Ishikawa (cell line): ENCODE data around the gene ABCG1.

Experiments
- CEBPB ChIP-seq: IDR thresholded peaks from 2 replicates; pipeline ENCODE4 v1.6.1; 2012
- CREB1 ChIP-seq: IDR thresholded peaks from 2 replicates; pipeline ENCODE4 v1.6.1; 2012; ENCODE audit warnings: low read depth
- EGR1 ChIP-seq: IDR thresholded peaks from 2 replicates; pipeline ENCODE4 v1.6.1; 2012
- EP300 ChIP-seq: IDR thresholded peaks from 2 replicates; pipeline ENCODE4 v1.6.1; 2012; ENCODE audit warnings: borderline replicate concordance
- FOXM1 ChIP-seq: IDR thresholded peaks from 2 replicates; pipeline ENCODE4 v1.6.1; 2012; ENCODE audit warnings: low read depth, borderline replicate concordance
- MAX ChIP-seq: IDR thresholded peaks from 2 replicates; pipeline ENCODE4 v1.6.1; 2012
- TAF1 ChIP-seq: IDR thresholded peaks from 2 replicates; pipeline ENCODE4 v1.6.1; 2012; ENCODE audit warnings: low read depth, mild to moderate bottlenecking
- YY1 ChIP-seq: IDR thresholded peaks from 2 replicates; pipeline ENCODE4 v1.6.1; 2012; ENCODE audit warnings: low read depth
- TF ChIP-seq, protein P1 (sequence below): IDR thresholded peaks from 2 replicates; pipeline ENCODE4 v1.6.1; 2012; ENCODE audit warnings: low read depth, mild to moderate bottlenecking

DNA sequence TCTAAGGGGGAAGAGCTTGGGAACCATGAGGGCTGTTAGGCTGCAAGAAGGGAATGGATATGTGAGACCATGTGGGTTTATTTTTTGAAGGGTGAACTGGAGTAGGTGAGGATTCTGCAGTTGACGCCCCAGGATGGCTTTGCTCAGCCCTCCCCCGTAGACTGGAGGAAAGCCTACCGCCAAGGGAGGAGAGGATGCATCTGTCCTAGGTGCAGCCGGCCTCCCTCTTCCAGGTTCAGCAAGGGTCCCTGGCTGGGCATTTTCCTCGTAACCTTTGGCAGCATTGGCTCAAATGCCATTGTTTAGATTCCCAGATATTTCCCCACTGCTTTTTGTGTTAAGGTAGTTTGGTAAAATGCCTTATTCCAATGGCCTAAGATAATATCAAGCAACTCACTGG is 79.7 kb downstream of the ABCG1 start:
- no peak for TF ChIP-seq EP300
- TF ChIP-seq CEBPB = no peak
- TF ChIP-seq CREB1 = no peak
- no peak for TF ChIP-seq EGR1
- TF ChIP-seq YY1 = no peak
- TF ChIP-seq, protein P1, sequence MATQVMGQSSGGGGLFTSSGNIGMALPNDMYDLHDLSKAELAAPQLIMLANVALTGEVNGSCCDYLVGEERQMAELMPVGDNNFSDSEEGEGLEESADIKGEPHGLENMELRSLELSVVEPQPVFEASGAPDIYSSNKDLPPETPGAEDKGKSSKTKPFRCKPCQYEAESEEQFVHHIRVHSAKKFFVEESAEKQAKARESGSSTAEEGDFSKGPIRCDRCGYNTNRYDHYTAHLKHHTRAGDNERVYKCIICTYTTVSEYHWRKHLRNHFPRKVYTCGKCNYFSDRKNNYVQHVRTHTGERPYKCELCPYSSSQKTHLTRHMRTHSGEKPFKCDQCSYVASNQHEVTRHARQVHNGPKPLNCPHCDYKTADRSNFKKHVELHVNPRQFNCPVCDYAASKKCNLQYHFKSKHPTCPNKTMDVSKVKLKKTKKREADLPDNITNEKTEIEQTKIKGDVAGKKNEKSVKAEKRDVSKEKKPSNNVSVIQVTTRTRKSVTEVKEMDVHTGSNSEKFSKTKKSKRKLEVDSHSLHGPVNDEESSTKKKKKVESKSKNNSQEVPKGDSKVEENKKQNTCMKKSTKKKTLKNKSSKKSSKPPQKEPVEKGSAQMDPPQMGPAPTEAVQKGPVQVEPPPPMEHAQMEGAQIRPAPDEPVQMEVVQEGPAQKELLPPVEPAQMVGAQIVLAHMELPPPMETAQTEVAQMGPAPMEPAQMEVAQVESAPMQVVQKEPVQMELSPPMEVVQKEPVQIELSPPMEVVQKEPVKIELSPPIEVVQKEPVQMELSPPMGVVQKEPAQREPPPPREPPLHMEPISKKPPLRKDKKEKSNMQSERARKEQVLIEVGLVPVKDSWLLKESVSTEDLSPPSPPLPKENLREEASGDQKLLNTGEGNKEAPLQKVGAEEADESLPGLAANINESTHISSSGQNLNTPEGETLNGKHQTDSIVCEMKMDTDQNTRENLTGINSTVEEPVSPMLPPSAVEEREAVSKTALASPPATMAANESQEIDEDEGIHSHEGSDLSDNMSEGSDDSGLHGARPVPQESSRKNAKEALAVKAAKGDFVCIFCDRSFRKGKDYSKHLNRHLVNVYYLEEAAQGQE = no peak
- TF ChIP-seq TAF1 = no peak
- no peak for TF ChIP-seq MAX
- no peak for TF ChIP-seq FOXM1
